ENCODE measurements around the gene MEGF6.

MEGF6 gene, protein sequence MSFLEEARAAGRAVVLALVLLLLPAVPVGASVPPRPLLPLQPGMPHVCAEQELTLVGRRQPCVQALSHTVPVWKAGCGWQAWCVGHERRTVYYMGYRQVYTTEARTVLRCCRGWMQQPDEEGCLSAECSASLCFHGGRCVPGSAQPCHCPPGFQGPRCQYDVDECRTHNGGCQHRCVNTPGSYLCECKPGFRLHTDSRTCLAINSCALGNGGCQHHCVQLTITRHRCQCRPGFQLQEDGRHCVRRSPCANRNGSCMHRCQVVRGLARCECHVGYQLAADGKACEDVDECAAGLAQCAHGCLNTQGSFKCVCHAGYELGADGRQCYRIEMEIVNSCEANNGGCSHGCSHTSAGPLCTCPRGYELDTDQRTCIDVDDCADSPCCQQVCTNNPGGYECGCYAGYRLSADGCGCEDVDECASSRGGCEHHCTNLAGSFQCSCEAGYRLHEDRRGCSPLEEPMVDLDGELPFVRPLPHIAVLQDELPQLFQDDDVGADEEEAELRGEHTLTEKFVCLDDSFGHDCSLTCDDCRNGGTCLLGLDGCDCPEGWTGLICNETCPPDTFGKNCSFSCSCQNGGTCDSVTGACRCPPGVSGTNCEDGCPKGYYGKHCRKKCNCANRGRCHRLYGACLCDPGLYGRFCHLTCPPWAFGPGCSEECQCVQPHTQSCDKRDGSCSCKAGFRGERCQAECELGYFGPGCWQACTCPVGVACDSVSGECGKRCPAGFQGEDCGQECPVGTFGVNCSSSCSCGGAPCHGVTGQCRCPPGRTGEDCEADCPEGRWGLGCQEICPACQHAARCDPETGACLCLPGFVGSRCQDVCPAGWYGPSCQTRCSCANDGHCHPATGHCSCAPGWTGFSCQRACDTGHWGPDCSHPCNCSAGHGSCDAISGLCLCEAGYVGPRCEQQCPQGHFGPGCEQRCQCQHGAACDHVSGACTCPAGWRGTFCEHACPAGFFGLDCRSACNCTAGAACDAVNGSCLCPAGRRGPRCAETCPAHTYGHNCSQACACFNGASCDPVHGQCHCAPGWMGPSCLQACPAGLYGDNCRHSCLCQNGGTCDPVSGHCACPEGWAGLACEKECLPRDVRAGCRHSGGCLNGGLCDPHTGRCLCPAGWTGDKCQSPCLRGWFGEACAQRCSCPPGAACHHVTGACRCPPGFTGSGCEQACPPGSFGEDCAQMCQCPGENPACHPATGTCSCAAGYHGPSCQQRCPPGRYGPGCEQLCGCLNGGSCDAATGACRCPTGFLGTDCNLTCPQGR (N-terminal part only)

DNA sequence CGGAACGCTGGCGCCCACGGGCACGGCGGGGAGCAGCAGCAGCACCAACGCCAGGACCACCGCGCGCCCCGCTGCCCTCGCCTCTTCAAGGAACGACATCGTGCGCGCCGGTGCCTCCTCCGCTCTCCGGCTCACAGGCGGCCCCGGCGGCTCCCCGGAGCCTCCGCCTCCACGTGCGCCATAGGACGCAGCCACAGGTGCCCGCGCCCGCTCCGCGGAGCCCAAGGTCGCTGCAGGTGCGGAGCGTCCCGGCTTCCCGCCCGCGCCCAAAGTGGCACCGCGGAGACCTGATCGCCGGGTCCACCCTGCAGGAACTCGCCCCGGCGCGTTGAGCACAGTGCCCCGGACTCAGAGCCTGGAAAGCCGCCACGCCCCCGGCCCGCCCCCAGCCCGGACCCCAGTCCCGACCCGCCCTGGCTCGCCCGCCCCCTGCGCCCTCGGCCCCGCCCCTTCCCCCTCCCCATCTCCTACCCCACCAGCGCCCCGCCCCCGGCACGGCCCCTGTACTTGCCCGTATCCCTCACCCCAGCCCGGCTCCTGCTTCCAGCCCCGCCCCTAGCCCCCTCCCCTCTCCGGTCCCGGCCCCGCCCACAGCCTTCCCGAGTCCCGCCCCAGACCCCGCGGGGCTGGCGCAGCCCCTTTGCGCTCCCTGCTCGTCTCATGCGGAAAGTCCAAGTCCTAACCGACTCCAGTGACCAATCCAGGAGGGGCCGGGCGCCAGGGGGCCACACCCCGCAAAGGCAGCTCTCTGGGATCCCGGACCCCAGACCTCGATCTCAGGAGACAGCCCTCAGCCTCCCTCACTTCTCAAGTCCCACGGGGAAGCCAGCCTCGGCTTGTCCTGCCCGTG is at the start of gene MEGF6:
TSS of gene MEGF6 (minus strand) at position 339 of the 850 bp plus-strand sequence. CDS start at position 99, 240 bp downstream.
- peak; percentile 55 for DNase-seq

DNA sequence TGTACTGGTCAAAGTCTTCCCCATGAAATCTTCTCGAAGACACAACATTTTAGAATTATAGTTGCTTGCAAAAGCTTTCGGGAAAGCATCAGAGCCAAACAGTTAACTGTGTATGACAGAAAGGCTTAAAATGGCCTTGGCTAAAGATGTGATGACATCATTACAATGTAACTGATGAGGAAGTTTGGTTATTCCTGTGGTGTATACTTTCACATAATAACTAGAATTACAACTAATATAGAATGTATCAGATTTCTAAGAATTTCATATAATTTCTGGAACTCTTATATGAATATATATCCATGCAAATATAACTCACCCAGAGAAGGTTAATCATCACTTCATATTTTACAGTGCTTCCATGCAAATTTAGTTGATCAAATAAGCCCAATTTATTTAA is 49.4 kb upstream of the MEGF6 start:
- DNase-seq = no peak

DNA sequence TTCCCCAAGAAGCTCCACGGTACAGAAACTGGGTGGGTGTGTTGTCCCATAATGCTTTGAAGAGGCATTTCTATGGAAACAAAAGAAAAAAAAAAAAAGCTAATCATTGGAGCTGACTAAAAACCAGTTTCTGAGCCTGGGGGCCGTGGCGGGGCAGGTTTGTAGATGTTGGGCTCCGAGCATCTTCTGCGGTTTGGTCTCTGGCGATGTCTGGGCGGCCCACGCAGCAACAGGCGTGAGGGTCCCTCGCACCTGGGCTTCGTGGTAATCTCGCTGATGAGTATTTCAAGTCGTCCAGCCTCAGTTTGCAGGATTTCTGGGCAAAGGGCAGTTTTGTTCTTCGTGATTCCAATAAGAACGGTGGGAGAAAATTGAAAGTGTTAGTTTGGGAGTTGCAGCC is 47.8 kb upstream of the MEGF6 start:
- DNase-seq = no peak

DNA sequence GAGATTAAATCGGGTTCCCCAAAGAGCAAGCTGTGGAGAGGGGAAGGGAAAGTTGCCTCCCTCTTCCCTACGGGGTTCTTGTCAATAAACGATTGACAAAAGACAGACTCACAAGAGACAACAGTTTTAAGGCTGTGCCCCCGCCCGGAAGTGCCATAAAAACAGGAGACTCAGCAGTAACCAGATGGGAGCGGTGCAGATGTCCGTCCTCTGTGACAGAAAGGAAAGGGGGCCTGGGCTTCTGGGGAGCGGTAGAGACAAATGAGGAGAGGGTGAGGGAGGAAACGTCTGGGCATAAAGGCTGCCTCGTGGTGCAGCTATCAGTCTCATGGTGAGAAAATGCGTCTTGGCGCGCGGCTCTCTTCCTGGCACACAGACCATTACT is 46.9 kb upstream of the MEGF6 start:
- no peak for DNase-seq

DNA sequence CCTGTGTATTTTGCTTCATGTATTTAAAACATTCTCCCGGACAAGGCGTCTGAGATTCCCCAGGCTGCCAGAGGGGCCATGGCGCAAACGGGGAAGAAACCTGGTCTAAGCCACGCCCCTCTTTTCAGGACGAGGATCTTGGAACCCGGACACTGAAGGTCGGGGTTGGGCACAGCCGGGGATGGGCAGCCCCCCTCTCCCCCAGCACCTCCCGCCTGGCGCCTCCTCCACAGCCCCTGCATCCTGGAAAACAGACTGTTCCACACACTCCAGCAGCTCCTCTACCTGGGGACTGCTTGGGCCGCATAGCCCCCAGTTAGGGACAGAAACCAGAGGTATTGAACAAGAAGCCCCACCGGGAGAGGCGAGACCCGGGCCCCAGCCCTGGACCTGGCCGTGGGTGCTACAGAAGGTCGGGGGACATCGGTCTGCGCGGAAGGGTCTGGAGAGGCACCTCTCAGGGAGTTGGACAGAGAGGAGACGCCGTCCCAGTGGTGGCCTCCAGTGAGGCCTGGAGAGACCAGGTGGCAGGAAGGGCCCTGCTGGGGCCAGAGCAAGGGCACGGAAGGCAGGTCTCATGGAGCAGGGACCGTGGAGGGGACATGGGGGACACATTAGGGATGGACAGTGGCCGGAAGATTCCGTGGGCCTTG is 46.4 kb upstream of the MEGF6 start:
- no peak for DNase-seq

DNA sequence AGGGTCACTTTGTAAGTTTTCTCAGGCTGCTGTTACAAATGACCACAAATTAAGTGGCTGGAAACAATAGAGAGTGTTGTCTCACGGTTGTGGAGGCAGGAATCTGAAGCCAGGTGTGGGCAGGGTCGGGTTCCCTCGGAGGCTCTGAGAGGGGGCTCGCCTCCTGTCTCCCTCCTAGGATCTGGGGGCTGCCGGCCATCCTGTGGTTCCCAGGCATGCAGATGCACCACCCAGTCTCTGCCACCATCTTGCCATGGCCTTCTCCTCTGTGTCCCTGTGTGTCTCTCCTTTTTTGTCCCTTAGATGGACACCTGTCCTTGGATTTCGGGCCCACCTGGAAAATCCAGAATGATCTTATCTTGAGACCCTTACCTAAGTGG is 45.8 kb upstream of the MEGF6 start:
- DNase-seq = no peak

DNA sequence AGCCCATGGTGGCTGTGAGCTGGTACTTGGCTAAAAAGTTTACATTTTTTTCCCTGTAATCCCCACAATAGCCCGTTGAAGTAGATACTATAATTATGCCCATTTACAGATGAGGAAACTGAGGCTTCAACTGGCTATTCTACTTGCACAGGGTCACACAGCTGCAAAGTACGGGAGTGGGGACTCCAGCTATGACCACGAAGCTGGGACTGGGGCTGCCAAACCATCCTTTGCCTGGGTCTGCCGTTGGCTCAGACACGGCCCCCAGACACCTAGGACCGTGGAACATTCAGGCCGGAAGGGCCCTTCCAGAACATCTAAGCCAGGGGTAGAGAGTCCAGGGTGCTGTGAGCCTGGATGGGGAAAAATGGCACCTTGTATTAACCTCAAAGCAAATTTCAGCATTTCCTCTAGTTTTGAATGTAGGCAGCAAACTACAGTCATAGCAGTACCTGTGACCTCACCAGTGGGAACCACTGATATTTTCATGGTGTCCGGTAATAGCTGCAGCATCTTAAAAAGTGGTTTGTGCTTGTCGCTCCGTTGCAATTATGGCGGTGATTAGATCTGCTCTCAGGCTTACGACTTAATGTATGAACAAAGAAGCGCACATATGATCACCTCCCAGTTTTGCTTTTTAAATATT is 45.3 kb upstream of the MEGF6 start:
- no peak for DNase-seq

DNA sequence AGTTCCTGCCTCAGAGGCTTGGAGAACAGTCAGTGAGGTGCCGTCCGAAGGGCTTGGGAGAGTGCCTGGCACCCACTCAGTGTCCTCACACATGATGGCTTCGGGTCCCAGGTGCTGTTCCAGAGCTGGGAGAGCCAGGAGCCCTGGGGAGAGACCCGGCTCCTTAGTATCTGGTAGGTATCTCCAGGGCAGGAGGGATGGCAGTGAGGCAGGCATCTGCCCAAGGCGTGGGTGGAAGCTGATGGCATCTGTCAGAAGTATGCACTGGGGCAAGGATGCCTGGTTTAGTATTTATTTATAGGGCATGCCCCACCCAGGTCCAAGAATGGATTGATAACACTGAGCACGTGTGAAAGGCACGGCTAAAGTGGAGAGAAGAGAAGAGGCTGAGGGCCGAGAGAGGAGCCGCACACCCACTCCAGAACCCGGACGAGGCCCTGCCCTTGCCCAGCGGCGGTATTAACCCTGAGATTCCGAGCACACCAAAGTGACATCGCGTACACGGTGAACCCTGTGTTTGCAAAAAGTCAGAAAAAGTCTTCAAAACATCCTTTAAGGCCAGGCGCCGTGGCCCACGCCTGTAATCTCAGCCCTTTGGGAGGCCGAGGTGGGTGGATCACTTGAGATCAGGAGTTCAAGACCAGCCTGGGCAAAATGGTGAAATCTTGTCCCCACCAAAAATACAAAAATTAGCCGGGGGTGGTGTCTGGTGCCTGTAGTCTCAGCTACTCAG is 43.4 kb upstream of the MEGF6 start:
- DNase-seq = no peak

DNA sequence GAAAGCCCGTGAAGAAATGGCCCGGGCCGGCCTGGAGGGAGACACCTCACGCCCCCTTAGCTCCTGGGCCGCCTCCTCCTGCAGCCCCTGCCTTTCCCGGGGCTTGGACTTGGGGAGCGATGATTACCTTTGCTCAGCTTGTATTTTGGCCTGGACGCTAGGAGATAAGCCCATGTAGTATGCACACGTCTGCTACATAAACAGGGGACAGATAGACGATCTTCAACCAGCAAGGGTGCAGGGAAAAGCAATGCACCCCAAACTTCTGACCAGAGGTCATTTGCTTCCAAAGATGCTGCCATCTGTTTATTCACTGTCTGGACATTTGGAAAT is 41.9 kb upstream of the MEGF6 start:
- DNase-seq = no peak

DNA sequence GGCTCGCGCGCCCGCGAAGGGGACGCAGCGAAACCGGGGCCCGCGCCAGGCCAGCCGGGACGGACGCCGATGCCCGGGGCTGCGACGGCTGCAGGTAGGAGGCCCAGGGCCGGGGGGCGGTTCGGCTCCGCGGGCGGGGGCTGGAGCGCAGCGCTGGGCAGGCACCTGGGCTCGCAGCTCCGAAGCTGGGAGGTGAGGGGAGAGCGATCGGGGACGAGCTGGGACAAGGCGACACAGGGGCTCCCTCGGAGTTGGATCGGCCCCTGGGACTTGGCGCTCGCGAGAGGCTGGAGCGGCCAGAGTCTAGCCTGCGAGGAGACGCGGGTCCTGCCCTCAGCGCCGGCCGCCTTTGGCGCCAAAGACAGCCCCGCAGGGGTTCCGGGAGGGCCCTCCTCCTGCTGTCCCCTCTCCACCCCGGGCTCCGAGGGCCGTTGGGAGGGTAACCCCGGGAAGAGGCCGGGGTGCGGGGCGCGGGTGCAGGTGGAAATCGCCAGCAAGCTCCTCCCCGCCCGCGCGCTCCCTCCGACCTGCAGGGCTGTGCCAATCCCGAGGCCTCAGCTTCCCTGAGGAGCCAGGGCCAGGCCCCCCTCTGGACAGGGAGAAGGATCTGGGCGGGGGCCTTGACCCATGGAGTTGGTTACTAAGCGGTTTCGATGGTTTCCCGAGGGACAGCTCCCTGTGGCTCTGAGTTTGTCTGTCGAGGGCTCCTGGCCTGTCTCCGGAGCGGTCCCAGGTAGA is 41.4 kb upstream of the MEGF6 start:
- no peak for DNase-seq

DNA sequence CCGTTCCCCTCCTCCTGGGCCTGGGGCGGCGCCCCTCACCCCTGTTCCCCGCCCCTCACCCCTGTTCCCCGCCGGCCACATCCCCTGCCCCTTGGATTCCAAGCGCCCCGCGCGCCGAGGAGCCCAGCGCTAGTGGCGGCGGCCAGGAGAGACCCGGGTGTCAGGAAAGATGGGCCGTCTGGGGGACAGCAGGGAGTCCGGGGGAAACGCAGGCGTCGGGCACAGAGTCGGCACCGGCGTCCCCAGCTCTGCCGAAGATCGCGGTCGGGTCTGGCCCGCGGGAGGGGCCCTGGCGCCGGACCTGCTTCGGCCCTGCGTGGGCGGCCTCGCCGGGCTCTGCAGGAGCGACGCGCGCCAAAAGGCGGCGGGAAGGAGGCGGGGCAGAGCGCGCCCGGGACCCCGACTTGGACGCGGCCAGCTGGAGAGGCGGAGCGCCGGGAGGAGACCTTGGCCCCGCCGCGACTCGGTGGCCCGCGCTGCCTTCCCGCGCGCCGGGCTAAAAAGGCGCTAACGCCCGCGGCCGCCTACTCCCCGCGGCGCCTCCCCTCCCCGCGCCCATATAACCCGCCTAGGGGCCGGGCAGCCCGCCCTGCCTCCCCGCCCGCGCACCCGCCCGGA is 40.7 kb upstream of the MEGF6 start, which contains the start of gene TP73:
TSS of gene TP73 (plus strand) at position 587 of the 618 bp plus-strand sequence. CDS start 29,850 bp downstream, outside the sequence.
- no peak for DNase-seq

DNA sequence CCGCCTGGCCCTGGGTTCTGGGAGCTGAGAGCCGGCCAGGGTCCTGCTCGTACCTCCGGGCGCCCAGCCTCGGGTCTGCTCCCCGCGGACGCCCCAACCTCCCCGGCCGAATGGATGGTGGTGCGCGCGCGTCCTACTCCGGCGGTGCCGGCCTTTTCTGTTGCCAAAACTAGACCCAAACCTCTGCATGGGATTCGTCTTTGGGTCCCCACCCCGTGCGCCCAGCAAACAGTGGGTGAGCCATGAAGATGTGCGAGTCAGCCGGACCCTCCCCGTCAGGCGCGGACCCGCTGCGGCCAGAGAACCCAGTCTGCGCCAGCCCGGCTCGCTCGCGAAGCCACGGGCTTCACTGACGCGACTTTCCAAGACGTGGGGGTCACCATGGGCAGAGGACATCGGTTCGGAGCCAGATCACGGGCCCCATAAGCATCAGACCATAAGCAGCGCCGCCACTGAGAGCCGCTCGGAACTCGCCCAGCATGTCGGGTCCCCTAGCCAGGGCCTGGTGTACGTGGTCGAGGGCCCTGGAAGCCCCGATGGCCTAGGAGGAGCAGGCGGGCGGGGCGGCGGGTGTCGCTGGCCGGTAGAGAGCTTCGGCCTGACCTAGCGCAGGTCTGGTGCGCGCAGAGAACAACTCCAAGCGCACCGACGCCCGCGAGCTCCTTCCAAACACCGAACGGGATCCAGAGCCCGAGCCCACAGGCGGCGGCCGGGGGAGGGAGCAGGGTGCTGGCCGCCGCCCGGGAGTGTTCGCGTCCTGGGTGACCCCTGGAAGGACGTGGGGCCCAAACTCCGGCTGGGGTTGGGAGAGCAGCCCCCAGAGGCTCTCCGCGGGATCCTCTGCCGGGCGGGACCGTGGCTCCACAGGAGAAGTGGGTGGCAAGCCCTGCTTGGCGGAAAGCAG is 40.0 kb upstream of the MEGF6 start:
- DNase-seq = no peak

DNA sequence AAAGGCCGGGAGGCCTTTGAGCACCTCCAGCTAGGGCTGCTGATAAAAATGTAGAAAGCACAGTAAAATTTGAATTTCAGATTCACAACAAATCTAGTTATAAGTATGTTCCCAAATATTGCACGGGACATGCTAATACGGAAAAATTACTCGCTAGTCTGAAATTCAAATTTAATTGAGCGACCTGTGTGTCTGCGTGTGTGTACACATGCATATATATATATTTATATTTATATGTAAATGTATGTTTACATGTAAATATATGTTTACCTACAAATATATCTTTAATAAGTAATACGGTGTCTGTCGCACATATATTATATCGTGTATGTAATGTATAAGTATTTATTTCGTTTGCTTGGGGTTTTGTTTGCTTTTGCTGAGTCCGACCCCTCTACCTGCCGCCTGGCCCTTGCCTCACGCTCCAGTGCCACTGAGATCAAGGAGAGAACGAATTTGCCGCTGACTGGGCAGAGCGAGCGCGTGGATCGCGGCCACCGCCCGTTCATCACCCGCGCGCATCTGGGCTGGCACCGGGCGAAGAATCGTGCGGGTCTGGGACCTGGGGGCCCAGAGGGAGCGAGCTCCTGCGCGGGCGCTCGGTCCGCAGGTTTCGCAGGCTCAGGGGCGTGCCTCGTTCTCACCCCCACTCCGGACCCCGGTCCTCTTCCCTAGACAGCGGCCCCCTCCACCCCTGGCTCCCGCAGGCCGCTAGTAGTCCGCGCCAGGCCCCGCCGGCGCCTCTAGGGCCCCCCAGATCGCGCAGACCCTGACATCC is 39.1 kb upstream of the MEGF6 start:
- DNase-seq = no peak

DNA sequence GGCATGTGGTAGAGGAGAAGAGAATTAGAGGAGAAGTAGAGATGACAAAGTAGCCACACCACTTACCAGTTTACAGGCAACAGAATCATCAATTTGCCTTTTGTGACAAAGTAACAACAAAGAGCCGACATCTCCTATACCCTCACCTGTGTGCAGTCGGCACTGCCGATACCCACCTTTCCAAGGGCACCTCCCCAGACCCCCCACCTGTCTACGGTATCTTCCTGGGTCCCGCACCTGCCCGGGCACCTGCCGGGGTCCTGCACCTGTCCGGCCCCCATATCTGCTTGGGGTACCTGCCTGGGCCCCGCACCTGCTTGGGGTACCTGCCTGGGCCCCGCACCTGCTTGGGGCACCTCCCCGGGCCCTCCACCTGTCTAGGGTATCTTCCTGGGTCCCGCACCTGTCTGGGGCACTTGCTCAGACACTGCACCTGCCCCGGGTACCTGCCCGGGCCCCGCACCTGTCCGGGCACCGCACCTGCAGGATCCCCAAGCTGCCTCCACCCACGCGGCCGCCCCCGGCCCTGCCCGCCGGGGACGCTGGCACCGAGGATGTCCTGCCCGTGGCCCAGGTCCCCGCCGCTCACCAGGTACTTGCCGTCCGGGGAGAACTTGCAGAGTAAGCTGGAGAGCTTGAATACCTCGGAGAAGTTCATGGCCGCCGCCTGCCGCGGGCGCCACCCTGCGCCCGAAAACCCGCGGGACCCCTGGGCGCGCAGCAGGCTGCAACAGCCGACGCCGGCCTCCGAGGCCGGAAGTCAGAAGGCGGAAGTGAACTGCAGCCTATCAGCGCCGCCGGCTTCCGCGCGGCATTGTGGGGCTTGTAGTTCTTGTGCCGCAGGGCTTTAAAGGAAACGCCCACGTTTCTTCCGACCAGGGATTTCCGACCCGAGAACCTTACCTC is 38.3 kb upstream of the MEGF6 start, which contains the start of gene WRAP73:
TSS of gene WRAP73 (minus strand) at position 762 of the 906 bp plus-strand sequence. CDS start at position 658, 104 bp downstream.
- DNase-seq = peak; percentile 82

DNA sequence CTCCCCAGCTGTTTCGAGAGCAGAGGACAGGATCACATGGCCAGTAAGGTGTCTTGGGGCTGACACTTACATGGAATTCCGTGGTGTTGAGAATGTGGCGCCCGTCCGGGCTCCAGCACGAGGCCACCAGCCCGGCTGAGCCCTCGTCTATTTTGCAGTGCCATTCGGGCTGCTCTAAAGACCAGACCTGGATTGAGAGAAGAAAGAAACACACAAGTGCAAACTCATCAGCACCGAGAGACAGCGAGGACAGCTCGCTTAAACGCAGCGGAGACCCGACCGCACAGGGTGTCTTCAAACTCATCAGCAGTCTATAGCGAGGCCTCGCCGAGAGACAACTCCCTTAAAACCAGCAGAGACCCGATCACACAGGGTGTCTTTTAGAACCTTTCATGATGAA is 35.3 kb upstream of the MEGF6 start:
- no peak for DNase-seq
